HG02885 (cell line): ENCODE data around the gene CHN2.

ENCODE experiments used
- ATAC-seq: cut with Tn5 transposase; IDR thresholded peaks from one replicate; pipeline ENCODE4 v1.9.1; 2021; ENCODE audit warnings: mild to moderate bottlenecking; ENCODE audit not compliant: unreplicated experiment, poor library complexity

CHN2 gene

DNA sequence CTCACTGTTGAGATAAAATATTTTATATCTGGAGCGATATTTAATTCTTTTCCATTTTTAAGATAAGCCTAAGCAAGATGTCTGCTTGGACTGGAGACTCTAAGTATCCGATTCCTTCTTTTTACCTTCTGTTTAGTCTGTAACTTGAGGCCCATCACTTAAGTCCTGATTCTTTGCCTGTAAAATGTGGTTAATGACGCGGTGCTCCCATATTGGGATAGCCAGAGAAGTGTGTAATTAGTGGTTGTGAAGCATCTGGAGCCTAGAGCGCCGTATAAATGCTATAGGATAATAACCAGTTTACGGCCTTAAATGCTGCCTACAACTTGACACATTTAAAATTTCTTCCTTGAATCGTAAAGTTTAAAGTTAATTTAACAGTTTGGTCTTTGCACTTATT lies 132.9 kb downstream of the CHN2 start:
- ATAC-seq, result no peak

DNA sequence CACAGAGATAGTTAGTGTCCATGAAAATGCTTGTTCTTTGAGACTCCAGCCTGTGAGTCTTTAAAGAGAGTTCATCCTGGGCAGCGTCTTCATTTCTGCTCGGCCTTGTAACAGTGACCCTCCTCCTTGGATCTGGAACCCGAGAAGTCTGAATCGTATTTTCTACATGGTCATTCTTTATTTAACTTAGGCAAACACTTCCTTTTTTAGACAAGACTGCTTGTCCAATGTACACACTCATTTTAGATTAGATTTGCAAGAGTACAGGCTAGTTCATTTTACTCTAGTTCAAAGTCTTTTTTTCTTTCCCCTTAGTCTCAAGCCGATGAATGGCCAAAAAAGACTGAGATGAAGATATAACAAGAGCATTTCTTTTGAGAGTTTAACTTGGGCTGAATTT lies 133.5 kb downstream of the CHN2 start:
- ATAC-seq, result no peak

DNA sequence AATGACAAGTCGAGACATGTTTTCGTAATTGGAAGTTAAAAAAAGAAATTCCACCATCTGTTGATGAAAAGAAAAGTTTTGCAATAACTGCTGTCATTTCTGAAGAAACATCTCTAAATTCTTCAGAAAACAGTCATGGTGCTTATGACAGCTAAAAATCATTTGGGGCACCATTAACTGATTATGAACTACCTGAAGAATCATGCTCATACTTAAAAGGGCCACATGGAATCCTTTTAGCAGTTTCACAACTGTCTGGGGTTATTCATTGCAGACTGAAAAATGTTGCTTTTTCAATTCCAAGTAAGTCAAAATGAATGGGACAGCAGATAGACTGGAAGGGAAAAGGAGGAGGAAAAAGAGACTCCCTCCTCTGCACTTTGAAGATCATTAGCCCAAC lies 134.2 kb downstream of the CHN2 start:
- ATAC-seq, result no peak

DNA sequence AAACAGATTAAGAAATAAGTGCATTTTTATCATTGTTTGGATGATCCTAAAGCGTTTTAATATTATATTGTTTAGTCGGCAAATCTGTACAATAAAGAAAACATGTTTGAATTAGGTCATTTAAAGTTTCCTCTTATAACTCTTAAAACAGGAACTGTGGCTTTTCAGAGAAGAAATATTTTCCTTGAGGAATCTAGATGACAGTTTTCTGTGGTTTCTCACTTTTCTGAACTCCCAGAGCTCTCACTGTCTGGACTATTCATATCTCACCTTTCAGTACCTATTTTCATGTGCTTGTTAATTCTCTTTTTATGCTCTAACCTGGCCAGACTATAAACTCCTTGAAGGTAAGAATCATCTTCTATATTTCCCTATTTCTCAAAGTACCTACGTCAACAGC lies 135.1 kb downstream of the CHN2 start:
- ATAC-seq, result no peak

DNA sequence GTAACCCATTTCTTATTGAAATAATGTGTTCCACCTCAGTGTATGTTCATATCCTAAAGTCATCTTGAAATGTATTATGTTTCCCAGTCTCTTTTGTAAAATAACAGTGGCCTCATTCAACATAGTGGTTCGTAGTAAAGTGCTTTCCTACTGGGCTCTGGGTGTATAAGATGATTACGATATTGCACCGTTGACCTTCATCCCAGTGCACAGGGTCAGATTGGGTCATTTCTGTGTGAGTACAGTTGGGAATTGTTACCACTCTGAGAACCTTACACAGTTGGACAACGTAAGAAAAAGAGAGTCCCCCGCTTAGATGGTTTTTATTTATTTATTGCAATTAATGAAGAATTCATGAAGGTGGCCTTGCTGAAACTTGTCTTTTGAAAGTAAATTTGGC lies 135.6 kb downstream of the CHN2 start:
- ATAC-seq, result no peak

DNA sequence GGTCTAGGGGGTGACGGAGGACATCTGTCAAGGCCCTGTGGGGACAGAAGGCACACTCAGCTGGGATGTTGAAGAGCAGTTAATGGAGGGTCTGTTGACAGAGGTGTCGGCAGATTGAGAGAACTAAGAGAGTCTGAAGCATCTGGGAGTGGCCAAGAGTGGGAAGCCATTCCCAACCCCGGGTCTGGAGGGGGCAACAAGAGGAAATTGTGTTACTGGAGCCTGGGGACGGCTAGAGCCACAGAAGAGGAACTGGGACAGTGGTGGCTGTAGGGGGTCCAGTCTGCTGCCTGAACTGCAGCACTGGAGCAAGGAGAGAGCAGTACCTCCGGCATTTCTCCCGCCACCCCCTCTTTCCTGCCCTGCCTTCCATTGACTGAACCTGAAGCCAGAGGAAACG lies 136.6 kb downstream of the CHN2 start:
- ATAC-seq, result no peak

DNA sequence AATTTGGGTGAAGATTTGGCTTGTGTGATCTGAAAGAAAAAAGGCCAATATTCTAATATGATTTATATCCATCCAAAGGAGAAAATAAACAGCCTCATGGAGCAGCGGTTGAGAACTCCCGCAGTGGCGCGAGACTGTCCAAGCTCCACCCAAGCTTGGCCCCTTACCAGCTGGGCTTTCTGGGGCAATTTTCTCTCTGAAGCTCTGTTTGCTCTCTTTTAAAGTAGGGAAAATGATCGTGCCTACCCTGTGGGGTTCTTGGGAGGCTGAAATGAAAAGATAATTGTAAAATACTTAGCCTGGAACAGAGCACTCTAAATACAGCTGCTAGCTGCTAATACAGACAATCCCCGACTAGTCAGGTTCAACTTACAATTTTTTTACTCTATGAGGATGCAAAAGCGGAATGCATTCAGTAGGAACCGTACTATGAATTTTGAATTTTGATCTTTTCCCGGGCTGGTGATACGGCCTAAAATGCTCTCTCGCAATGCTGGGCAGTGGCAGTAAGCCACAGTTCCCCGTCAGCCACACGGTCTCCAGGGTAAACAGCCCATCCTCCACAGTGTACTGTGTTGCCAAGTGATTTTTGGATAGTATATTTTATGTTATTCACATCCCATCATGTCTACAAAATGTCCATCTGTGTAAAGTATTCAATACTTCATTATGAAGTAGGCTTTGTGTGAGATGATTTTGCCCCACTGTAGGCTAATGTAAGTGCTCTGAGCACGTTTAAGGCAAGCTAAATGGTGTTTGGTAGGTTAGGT lies 137.7 kb downstream of the CHN2 start:
- ATAC-seq, result no peak

DNA sequence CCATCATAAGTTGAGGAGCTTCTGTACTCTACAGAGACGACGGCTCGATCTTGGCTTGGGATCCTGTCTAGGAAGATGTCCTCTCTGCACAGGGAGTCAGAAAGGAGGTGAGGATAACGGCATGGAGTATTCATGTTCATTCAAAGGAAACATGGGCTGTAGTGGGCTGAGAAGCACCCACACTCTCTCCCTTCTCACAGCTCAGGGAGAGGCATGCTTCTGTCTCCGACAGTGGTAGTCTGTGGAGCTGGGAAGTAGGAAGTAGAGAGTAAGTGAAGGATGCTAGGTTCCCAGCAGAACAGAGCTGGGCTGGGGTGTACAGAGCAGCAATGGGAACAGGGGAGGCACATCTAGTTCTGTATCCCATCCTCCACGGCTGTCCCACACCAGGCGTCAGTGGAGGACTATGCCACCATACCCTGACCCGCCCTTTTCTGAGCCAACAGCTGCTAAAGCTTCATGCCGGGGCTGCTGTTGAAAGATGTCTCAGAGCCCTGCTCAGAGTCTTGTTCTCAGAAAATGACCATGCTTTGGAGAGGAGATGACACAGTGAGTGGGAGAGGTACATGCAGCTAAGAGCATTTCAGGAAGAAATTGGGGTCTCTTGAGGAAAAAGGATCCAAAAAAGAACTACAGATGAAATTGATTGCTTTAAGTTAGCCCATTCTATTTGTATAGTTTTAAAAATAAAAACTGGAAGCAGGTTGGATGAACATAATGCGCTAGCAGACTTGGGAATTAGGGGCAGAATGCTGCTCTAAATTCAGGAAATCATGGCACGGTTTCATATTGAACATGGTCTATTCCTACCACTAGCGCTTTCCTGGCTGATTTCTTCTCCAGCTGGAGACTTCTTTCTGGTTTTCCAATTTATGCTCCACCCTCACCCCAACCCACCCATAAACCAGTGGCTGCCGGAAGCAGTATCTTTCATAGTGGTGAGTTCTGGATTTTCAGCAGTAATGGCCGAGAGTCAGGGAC lies 138.6 kb downstream of the CHN2 start:
- ATAC-seq, result no peak

DNA sequence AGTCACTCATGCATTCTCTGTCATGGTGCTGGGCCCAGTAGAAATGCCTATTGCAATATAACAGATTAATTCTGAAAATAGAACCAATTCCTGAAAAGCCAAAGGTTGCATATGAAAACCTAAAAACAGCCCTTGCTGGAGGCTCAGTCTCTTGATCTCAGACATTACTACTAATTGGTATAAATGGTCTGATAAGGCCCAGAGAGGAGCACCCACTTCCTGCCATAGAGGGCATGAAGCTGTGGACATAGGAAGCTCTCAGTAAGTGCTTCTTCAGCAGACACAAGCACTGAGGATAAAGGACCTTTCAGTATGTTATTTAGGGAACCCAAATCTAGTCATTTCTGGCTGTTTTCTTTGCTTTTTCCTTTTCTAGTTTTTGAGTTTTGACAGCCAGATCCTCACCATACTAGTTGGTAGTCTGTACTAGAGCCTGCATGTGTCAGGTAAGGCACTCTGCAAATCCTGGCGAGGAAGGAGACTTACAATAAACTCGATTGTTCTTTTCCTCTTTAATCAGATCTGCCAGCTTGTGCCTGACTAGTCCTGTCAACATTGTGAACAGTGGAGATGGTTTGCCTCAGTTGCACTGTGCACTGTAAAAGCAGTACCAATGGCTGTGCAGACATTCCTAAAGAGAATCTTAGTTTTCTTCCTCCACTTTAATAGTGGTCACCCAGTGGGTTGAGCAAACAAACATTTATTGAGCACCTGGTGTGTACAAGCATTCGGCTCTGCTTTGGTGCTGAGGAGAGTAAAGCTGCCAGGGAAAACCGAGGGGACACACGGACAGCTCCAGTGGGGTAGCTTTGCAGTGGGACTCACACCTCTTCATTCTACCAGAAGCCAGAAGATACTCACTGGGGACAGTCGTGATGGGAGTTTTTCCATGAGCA lies 140.9 kb downstream of the CHN2 start:
- no peak for ATAC-seq

DNA sequence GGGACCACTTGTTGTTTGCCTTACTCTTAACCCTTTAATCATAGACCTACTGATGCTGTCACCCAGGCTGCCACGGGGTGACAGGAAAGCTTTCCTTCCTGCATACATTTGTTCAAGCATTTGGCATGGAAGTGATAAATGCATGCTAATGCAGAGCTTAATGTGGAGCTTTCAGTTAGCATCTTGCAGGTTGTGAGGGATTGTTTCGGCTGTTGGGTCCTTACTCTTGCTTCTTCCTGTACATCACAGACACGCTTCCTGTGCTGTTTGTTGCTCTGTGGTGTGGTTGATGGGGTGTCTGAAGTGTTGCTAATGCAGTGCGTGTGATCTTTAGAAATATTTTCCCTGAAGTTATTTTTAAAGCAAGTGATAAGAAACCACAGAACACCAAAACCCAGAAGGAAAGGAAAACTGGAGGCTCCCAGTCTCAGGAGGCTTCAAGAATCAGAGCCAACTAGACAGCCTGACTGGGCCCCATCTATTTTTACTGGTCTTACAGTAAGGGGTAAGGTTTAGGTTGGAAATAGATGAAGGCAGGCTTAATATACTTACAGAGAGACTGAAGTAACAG lies 143.1 kb downstream of the CHN2 start:
- ATAC-seq, result no peak

DNA sequence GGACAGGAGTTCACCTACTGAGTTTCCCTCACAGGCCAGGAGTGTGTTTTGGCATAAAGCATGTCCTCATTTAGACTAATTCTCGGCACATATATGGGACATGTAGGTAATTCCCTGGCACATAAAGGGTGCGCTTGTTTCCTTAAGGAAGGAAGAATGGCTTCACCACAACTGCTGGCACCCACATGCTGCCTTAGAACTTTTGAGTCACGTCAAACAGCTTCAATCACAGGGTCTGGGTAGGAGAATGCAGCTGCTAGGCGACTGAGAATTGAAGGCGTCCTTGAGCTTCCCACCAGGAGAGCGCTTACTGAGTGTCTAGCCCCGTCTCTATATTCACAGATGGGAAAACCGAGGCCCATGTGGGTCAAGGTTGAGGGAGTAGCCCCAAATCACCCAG lies 146.1 kb downstream of the CHN2 start:
- no peak for ATAC-seq

DNA sequence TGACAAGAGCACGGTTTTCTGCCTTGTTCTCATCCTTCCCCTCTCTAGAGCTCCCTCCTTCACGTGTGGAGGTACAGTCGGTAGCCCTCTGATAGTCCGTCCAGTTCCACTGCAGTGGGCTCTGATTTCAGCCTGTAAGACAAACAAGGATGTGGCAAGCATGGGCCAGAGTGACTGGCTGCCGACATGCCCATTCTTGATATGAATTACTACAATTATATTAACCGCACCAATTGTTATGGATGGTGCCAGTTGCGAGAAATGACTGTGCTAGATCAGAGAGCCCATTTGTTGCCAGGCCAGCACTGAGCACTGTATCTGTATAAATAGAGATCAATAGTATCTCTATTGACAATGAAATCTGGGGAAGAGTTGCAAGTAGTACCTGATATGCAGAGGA lies 146.6 kb downstream of the CHN2 start:
- ATAC-seq, result no peak

DNA sequence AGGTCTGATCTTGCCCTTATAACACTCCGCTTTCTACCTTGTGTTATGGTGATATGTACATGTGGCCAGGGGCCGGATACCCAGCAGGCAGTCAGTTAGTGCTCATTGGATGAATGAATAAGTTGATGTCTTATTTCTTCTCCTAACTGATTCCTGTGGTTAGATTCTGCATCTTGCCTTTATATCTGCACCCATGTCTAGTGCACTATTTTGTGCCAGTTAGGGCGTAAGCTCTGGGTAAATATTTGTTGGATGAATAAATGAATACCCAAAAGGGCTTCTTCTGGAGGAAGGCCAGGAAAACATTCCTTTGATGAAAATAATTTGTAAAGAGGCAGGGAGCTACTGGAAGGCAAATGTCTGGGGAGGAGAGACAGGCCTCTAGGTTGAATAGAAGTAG lies 148.2 kb downstream of the CHN2 start:
- ATAC-seq, result no peak

DNA sequence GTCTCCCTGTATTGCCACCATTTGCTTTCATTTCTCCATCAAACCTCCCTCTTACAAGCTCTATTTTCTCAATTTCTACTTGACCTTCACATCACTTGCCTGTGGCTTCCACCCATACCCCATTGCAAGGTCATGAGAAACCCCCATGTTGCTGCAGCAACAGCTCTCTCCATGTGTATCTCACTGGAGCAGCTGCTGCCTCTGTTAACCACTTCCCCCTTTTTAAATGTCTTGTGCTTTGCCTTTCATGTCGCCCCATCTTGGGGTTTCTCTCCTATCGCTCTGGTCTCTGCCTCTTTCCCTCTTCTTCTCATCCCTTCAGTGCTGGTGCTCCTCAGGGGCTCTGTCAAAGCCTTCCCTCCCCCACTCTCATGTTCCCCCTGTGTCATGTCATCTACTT lies 148.8 kb downstream of the CHN2 start:
- ATAC-seq, result no peak

DNA sequence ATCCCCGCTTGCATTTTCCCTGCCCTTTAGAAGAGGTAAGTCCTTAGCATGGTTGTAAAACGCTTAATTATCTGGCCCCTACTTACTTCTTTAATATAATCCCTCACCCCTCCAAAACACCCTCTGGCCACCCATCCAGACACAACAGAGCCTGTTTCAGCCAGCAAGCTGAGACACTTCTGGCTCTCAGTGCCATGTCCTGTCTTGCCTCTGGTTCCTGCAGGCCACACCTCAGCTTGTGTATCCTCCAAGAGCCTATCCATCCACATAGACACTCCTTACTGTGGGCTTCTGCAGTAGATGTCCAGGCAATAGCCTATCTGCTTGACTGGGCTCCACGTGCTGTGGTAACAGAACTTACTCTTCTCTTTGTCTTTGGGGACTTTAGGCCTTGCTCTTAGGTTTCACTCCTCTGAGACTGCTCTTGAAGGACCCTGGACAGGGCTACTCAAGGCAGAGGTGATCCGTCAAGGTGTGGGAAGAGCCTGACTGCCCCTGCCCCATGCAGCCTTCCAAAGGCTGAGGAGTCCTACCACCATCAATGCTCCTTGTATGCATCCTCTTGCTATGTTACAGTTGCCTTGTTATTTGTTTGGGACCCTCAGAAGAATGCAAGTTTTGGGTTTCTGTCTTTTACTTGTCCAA lies 149.9 kb downstream of the CHN2 start:
- no peak for ATAC-seq

DNA sequence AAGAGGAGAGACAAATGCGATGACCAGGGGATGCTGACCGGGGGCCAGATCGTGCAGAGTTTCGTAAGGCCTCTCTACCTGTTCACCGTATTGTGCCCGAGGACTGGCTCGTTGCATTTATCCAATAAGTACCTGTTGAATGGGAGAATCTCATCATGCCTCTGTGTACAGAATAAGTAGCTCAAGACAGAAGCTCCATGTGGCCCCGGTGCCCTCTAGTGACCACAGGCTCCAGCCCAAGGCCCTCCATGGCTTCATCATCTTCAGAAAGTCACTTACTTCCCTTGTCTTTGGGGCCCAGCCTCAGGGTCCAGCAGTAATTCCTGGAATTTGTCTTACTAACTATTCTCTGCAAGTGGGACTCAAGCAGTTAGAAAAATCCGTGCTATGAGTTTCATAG lies 151.0 kb downstream of the CHN2 start:
- ATAC-seq, result no peak

DNA sequence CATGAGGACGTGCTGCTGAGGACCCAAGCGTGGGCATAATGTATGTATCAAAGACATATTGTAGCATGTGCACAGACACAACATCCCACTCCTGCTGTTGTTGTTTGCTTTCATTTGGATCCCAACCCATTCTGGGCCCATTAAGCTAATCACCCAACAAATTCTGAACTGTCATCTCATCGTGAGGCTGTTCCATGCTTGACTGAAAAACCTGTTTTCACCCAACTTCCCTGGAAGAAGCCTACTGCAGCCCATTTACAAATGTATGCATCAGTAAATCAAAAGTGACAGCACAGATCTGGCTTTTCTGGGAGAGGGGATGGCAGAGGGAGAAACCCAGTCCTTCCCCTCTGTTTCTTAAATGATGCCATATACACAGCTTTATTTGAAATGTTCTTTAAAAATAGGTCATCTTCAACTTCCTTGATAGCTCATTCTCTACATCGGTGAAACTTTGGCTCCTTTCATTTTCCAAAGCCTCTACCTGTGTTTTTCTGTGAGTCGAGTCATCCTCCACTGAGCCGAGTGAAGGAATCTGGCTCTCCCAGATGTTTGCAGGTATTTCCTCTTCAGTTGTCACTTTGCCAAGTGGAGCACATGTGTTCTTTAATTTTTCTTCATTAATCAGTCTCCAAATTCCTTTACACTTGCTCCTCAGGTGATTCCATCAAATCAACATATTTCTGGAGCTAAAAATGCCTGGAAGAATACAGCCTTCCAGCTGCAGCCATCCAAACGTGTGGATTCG lies 151.8 kb downstream of the CHN2 start:
- ATAC-seq, result no peak

DNA sequence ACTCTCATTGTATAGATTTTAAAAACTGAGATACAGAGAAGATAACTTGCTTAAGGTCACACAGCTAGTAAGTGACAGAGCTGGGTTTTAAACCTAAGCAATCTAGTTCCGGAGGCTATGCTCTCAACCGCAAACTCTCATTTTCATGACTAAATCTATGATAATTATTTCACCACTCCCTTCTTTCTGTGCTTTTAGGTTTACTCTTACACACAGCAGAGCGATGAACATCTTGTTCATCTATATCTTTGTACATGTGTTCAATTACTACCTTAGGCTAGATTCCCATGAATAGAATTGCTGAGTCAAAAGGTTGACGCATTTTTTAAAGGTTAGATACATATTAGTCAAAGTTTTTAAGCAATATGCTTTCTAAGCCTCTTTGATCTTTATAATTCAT lies 154.8 kb downstream of the CHN2 start:
- ATAC-seq, result no peak

DNA sequence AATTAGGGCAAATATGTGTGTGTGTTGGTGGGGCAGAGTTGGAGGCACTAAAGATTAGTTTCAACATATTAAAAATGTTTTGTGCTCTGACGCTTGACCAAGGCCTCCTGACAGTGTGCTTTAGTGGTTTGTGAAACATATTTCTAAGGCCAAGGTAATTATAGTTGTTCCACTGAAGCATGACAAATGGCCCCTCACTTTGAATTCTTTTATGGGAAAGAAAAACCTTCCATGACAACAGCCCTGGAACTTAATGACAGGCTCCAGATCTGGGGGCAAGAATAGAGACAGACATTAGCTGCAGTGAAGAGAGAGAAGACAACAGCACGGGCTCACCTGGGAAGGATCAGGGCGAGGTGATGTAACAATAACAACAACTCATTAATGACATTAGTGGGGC lies 155.8 kb downstream of the CHN2 start:
- ATAC-seq, result no peak
